Heart left ventricle (tissue), 16 donors: Measurements from ENCODE around the gene PTH2. TPM values are rescaled to one million over a fixed set of nuclear protein-coding genes. Genes with fewer than 3 reads are reported as not detected.

Experiments
- ATAC-seq, 4 donors: fragments of 200-7000 bp; cut with Tn5 transposase; one replicate each; pipeline ENCODE4 v1.9.1; 2020 to 2022; ENCODE audit warnings: moderate library complexity in 4 of 4, mild to moderate bottlenecking in 3 of 4, moderate number of reproducible peaks in 1 of 4
- DNase-seq, 5 donors: peaks; one replicate each; pipeline ENCODE4 v3.0.0-alpha.2; 2020
- H3K27ac ChIP-seq, 12 donors: fragments of 200-600 bp; sonication (generic) in 4 of 12; one replicate each; pipeline versions ENCODE4 v1.5.0 to v1.8.0; 2016 to 2022; ENCODE audit warnings: mild to moderate bottlenecking in 2 of 12
- H3K27me3 ChIP-seq, 9 donors: fragments of 200-600 bp; sonication (generic) in 2 of 9; one replicate each; pipeline versions ENCODE4 v1.5.1 to v1.8.0; 2016 to 2022; ENCODE audit warnings: mild to moderate bottlenecking in 3 of 9
- H3K36me3 ChIP-seq, 9 donors: fragments of 200-600 bp; sonication (generic) in 2 of 9; one replicate each; pipeline versions ENCODE4 v1.5.0 to v1.8.0; 2018 to 2022; ENCODE audit warnings: mild to moderate bottlenecking in 2 of 9
- H3K4me1 ChIP-seq, 12 donors: fragments of 200-600 bp; sonication (generic) in 4 of 12; one replicate each; pipeline versions ENCODE4 v1.5.0 to v1.8.0; 2016 to 2022; ENCODE audit warnings: mild to moderate bottlenecking in 3 of 12
- H3K4me3 ChIP-seq, 12 donors: fragments of 200-600 bp; sonication (generic) in 4 of 12; one replicate each; pipeline versions ENCODE4 v1.5.0 to v1.8.0; 2017 to 2022; ENCODE audit warnings: mild to moderate bottlenecking in 9 of 12, moderate library complexity in 4 of 12
- H3K9me3 ChIP-seq, 12 donors: fragments of 200-600 bp; sonication (generic) in 4 of 12; one replicate each; pipeline versions ENCODE4 v1.5.0 to v1.8.0; 2016 to 2022; ENCODE audit warnings: mild to moderate bottlenecking in 1 of 12
- POLR2A ChIP-seq, 2 donors: fragments of 450-650 bp; IDR thresholded peaks; one replicate each; pipeline ENCODE4 v1.6.1; 2017; ENCODE audit warnings: antibody characterized with exemption in 2 of 2, mild to moderate bottlenecking in 2 of 2, moderate library complexity in 2 of 2
- WGBS, 4 donors: extraction: QIAGEN DNeasy Blood & Tissue Kit in 2 of 4; methylation state at CpG; one replicate each; pipeline versions ENCODE4 v1.1.5 to v1.1.7; 2013 to 2018; 5-methylcytosine and 5-hydroxymethylcytosine counted together
- intact Hi-C, 10 donors: fragments of 100-400 bp; cut with DNase I; formaldehyde crosslinking; loops; one replicate each; pipeline versions ENCODE4 v1.11.1 to v1.14.2; 2022
- polyA plus RNA-seq, 2 donors: library from polyadenylated mRNA; stranded (reverse); fragments of 200-250 nt; gene quantifications; one replicate each; pipeline ENCODE4 v1.2.3, GENCODE V29; 2013
- total RNA-seq, 9 donors: library from RNA; depleted of rRNA in 2 of 9; stranded (reverse); fragments of >200 nt in 2 of 9; fragmentation: NEBNext Ultra II Directional in 3 of 9; extraction: Animal tissue kit (Norgen Biotek cat#: 25700) in 3 of 9; gene quantifications; one replicate each; pipeline versions ENCODE4 v1.1.0 to v1.2.4, GENCODE V29; 2016 to 2023
- TF ChIP-seq, protein P1 (sequence below), 12 donors: fragments of 200-600 bp; sonication (generic) in 4 of 12; IDR thresholded peaks; one replicate each; pipeline versions ENCODE4 v1.5.0 to v1.8.0; 2018 to 2022; ENCODE audit warnings: antibody characterized with exemption in 12 of 12, mild to moderate bottlenecking in 5 of 12
- donor health status: ischemic (EF 13 %, LVEDD 7.1; RV severe dilation, severe dysfunction).
- donor health status: healthy with polysubstance abuse.
- donor health status: DM: no; HTN: yes; CAD: no.
- donor health status: DM: no; HTN: no; CAD: no.
- donor health status: ischemic (EF 25% LVEDD 6.9; RV normal size, moderate dysfunction).
- donor health status: ischemic (EF 25% LVEDD 5.7; RV mildly dilated, moderate dysfunction).
- donor health status: healthy.
- donor health status: DM: yes; HTN: yes; CAD: no.
- donor health status: ischemic (EF 35%, LVEDD 5.7; RV mildly dilated, moderate dysfunction).
- donor health status: nonischemic (EF 11% LVEDD 7.7; RV severe dilation, severe dysfunction).
- donor health status: DM: yes; HTN: yes; CAD: no.
- donor health status: PGD.
- donor health status: ischemic (EF 29% LVEDD 5.4; RV normal size, mild dysfunction).
- donor health status: nonischemic (EF 23%, LVEDD 6.1; RV moderate dilation, normal function).

PTH2 gene
- total and polyA plus RNA-seq, 11 donors: not detected

DNA sequence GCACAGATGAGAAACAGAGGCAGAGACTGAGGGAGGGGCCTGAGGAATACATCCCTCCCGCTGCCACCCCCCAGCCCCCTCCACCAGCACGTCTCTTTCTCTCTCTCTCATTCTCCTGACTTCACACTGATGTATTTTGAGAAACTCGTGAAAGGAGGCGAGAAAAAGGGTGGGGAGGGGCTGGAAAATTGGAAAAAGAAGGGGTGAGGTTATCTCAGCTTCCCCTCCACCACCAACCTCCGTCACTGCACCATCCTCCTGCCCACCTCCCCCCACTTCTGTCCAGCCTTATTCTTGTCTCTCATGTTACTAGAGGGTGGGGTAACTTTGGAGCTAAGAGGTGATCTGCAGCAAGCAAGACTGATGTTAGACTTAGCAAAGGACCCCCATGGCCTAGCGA, 16.6 kb upstream of the PTH2 start:
- intact Hi-C loops: loop anchor here in 7 of 10 donors (5.0 to 10.0 kb wide), 5 partner anchors 48 to 218 kb away; no protein-coding TSS in a partner anchor
- no peaks in the 10 kb centered on the region for H3K9me3 ChIP-seq
- DNase-seq: no peak
- ATAC-seq: no peak
- no peak overlapping the region for H3K27ac ChIP-seq
- WGBS, 4 donors: 44 to 50% (median 48%) methylated on average over 6 of the region's 6 CpGs
- H3K4me1 ChIP-seq: peaks cover 0 to 20% (median 2%) of the 10 kb centered on the region in 12 donors
- H3K36me3 ChIP-seq: no peaks in the 10 kb centered on the region
- peak overlapping the region in 1 of 12 donors; percentile 69 for H3K4me3 ChIP-seq
- TF ChIP-seq, protein P1, sequence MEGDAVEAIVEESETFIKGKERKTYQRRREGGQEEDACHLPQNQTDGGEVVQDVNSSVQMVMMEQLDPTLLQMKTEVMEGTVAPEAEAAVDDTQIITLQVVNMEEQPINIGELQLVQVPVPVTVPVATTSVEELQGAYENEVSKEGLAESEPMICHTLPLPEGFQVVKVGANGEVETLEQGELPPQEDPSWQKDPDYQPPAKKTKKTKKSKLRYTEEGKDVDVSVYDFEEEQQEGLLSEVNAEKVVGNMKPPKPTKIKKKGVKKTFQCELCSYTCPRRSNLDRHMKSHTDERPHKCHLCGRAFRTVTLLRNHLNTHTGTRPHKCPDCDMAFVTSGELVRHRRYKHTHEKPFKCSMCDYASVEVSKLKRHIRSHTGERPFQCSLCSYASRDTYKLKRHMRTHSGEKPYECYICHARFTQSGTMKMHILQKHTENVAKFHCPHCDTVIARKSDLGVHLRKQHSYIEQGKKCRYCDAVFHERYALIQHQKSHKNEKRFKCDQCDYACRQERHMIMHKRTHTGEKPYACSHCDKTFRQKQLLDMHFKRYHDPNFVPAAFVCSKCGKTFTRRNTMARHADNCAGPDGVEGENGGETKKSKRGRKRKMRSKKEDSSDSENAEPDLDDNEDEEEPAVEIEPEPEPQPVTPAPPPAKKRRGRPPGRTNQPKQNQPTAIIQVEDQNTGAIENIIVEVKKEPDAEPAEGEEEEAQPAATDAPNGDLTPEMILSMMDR (IDR thresholded peaks at IDR 0.05): no peak
- TF ChIP-seq POLR2A (IDR thresholded peaks at IDR 0.05): no peak
- H3K27me3 ChIP-seq: peaks cover 6 to 72% (median 58%) of the 10 kb centered on the region in 9 donors

DNA sequence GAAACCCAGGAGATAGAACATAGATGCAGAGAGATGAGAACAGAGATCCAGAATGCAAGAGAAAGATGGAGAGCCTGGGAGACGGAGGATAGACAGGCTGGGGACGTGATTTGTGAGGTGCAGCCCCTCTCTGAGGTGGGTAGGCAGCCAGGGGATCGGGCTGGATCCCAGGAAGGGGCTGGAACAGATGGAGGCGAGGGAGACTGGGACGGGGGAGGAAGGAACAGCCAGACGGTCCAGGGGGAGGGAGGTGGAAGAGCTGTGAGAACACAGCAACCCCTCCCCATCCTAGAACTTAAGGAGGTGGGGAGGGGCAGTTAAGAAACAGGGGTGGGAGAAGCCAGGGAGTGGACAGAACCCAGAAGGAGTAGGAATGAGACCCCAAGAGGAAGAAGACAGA, 15.0 kb upstream of the PTH2 start:
- TF ChIP-seq, protein P1 (IDR thresholded peaks at IDR 0.05): no peak
- no peak for TF ChIP-seq POLR2A (IDR thresholded peaks at IDR 0.05)
- peaks cover 14 to 85% (median 72%) of the 10 kb centered on the region in 9 donors for H3K27me3 ChIP-seq
- 16 to 20% (median 18%) methylated on average over 6 of the region's 6 CpGs for WGBS, 4 donors
- ATAC-seq (no peak), DNase-seq (no peak)
- peaks cover 0 to 20% (median 2%) of the 10 kb centered on the region in 12 donors for H3K4me1 ChIP-seq
- H3K27ac ChIP-seq: no peak overlapping the region
- no peaks in the 10 kb centered on the region for H3K9me3 ChIP-seq
- H3K36me3 ChIP-seq: no peaks in the 10 kb centered on the region
- H3K4me3 ChIP-seq: no peak overlapping the region
- intact Hi-C loops: no loop called here

DNA sequence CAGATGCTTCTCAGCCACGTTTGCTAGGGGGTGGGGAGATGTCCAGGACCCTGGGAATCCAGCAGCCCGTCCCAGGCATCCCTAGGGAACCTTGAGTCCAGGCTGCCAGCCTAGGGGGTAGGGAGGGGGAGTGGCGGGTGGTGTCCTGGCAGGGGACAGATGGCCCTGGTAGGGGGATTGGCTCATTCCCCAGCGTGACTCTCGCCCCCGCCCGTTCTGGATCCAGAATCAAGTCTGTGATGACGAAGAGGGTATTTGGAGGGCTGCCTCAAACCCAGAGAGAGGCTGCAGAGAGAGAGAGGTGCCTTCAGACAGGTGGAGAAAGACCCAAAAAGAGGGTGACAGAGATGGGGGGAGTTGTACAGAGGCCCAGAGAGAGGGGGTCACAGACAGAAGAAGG, 14.0 kb upstream of the PTH2 start:
- intact Hi-C loops: no loop called here
- H3K27ac ChIP-seq: no peak overlapping the region
- no peak for TF ChIP-seq POLR2A (IDR thresholded peaks at IDR 0.05)
- TF ChIP-seq, protein P1 (IDR thresholded peaks at IDR 0.05): no peak
- peaks cover 21 to 93% (median 82%) of the 10 kb centered on the region in 9 donors for H3K27me3 ChIP-seq
- WGBS, 4 donors: 4 to 31% (median 18%) methylated on average over 6 to 8 of the region's 8 CpGs
- no peak for ATAC-seq
- H3K9me3 ChIP-seq: no peaks in the 10 kb centered on the region
- no peak overlapping the region for H3K4me3 ChIP-seq
- no peak for DNase-seq
- H3K4me1 ChIP-seq: peaks cover 0 to 17% (median 0%) of the 10 kb centered on the region in 12 donors
- H3K36me3 ChIP-seq: no peaks in the 10 kb centered on the region

DNA sequence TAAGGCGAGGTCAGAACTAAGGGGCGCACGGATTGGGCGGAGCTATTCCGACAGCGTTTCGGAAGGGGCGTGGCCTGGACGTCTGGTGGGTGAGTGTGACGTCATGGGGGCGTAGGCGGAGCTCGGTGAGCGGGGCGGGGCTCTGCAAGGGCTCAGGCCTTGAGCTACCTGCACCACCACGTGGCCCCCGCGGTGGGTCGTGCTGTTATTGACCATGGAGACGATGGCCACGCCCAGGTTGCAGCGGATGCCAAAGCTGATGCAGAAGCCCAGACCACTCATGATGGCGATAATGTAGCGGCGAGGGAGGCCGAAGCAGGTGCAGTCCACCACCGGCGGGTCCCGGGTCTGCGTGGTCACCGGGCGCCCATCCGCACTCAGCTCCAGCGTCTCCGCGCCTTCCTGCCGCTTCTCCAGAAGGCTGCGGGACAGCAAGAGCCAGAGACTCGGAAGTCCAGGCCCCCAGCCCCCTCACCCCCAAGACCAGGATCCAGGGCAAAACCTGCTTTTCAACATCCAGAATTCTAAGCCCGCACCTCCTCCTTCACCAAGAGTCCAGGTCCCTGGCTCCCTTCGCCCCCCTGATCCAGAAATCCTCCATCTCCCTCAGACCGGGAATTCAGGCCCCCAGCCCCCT, 13.3 kb upstream of the PTH2 start:
- TF ChIP-seq, protein P1 (IDR thresholded peaks at IDR 0.05): no peak
- TF ChIP-seq POLR2A (IDR thresholded peaks at IDR 0.05): no peak
- no peak for ATAC-seq
- Histone ChIP-seq H3K4me1 (peaks cover 0 to 11% (median 0%) of the 10 kb centered on the region in 12 donors), H3K4me3 (no peak overlapping the region), H3K9me3 (no peaks in the 10 kb centered on the region), H3K36me3 (no peaks in the 10 kb centered on the region), H3K27ac (no peak overlapping the region), H3K27me3 (peaks cover 26 to 93% (median 87%) of the 10 kb centered on the region in 9 donors)
- 14 to 26% (median 20%) methylated on average over 15 to 42 of the region's 42 CpGs for whole genome bisulfite sequencing, 4 donors
- DNase-seq: no peak
- intact Hi-C loops: no loop called here
